Lung (tissue), 12 donors: ENCODE data around the gene ATP2B2. TPM values are rescaled to one million over a fixed set of nuclear protein-coding genes. Genes with fewer than 3 reads are reported as not detected.

Experiments
- ATAC-seq: fragments of 200-7000 bp; cut with Tn5 transposase; one replicate; pipeline ENCODE4 v1.9.1; 2020; ENCODE audit warnings: moderate number of reproducible peaks; ENCODE audit not compliant: insufficient read depth, low FRiP score
- DNase-seq, 3 donors: peaks; one replicate each; pipeline ENCODE4 v3.0.0-alpha.2; 2013 to 2017
- H3K27ac ChIP-seq, 2 donors: one replicate each; pipeline ENCODE4 v1.5.1; 2013; ENCODE audit warnings: mild to moderate bottlenecking in 2 of 2, moderate library complexity in 2 of 2, control low read depth in 1 of 2, inconsistent platforms in 1 of 2, low read depth in 1 of 2, low read length in 1 of 2
- H3K27me3 ChIP-seq, 3 donors: one replicate each; pipeline ENCODE4 v1.5.1; 2013; ENCODE audit warnings: low read length in 2 of 3; ENCODE audit not compliant: control insufficient read depth in 3 of 3, insufficient read depth in 3 of 3
- H3K36me3 ChIP-seq, 4 donors: one replicate each; pipeline ENCODE4 v1.5.1; 2013; ENCODE audit warnings: low read length in 4 of 4, mild to moderate bottlenecking in 1 of 4, moderate library complexity in 1 of 4; ENCODE audit not compliant: control insufficient read depth in 4 of 4, insufficient read depth in 4 of 4
- H3K4me1 ChIP-seq, 5 donors: one replicate each; pipeline ENCODE4 v1.5.1; 2013; ENCODE audit warnings: low read length in 5 of 5, mild to moderate bottlenecking in 2 of 5, moderate library complexity in 1 of 5; ENCODE audit not compliant: control insufficient read depth in 5 of 5, insufficient read depth in 5 of 5
- H3K4me3 ChIP-seq: one replicate; pipeline ENCODE4 v1.5.1; 2013; ENCODE audit warnings: mild to moderate bottlenecking, control low read depth, moderate library complexity
- H3K9ac ChIP-seq, 2 donors: one replicate each; pipeline ENCODE4 v1.5.1; 2013; ENCODE audit warnings: low read length in 2 of 2, control low read depth in 1 of 2; ENCODE audit not compliant: insufficient read depth in 1 of 2
- H3K9me3 ChIP-seq, 4 donors: one replicate each; pipeline ENCODE4 v1.5.1; 2013; ENCODE audit warnings: low read length in 3 of 4, mild to moderate bottlenecking in 1 of 4, moderate library complexity in 1 of 4; ENCODE audit not compliant: control insufficient read depth in 4 of 4, insufficient read depth in 3 of 4
- CTCF ChIP-seq: IDR thresholded peaks from 2 replicates; pipeline ENCODE4 v1.5.1; 2012; ENCODE audit warnings: mild to moderate bottlenecking; ENCODE audit errors: control extremely low read depth, extremely low read depth
- WGBS, 2 donors: extraction: QIAGEN DNeasy Blood & Tissue Kit; methylation state at CpG; one replicate each; pipeline ENCODE4 v1.1.7; 2013; 5-methylcytosine and 5-hydroxymethylcytosine counted together
- polyA plus RNA-seq, 2 donors: library from polyadenylated mRNA; stranded (reverse); fragments of 200-250 nt; gene quantifications; one replicate each; pipeline ENCODE4 v1.2.1, GENCODE V29; 2013
- total RNA-seq, 2 donors: library from RNA; depleted of rRNA in 1 of 2; stranded (reverse); fragments of >200 nt in 1 of 2; gene quantifications; one replicate each; pipeline ENCODE4 v1.2.1, GENCODE V29; 2014 to 2021
- donor health status: control.
- donor health status: control.
- donor health status: Bipolar disorder and iron deficiency.
- donor health status: healthy.
- donor health status: DM: yes; HTN: yes; CAD: no.

ATP2B2 gene
- total and polyA plus RNA-seq, 4 donors, result 0.06 TPM; not detected in 3

GRCh38 chr3:10485380-10485779 lies 20.0 kb downstream of the ATP2B2 start:
- DNase-seq, result no peak
- no peak for TF ChIP-seq CTCF
- WGBS, 2 donors, result 69 to 81% methylated on average over 12 of the region's 12 CpGs

GRCh38 chr3:10484709-10485108 lies 20.7 kb downstream of the ATP2B2 start:
- peaks cover 0 to 3% (median 0%) of the 10 kb centered on the region in 3 donors for H3K27me3 ChIP-seq
- no peaks in the 10 kb centered on the region for H3K9me3 ChIP-seq
- ATAC-seq (no peak), DNase-seq (no peak)
- H3K27ac ChIP-seq, result no peak overlapping the region
- H3K36me3 ChIP-seq, result no peaks in the 10 kb centered on the region
- no peaks in the 10 kb centered on the region for H3K4me1 ChIP-seq
- TF ChIP-seq CTCF, result no peak
- no peak overlapping the region for H3K4me3 ChIP-seq
- WGBS, 2 donors, result 90 to 91% methylated on average over 3 of the region's 3 CpGs
- H3K9ac ChIP-seq, result no peak overlapping the region

More at GRCh38 chr3:10485380-10485779, 20.0 kb downstream of the ATP2B2 start:
- Histone ChIP-seq H3K27me3 (peaks cover 0 to 3% (median 0%) of the 10 kb centered on the region in 3 donors), H3K36me3 (no peaks in the 10 kb centered on the region), H3K4me3 (no peak overlapping the region), H3K27ac (no peak overlapping the region), H3K4me1 (no peaks in the 10 kb centered on the region), H3K9ac (no peak overlapping the region), H3K9me3 (no peaks in the 10 kb centered on the region)
- no peak for ATAC-seq

- Histone ChIP-seq H3K9ac (no peak overlapping the region), H3K36me3 (no peaks in the 10 kb centered on the region), H3K27me3 (peaks cover 0 to 3% (median 0%) of the 10 kb centered on the region in 3 donors), H3K27ac (no peak overlapping the region), H3K9me3 (no peaks in the 10 kb centered on the region), H3K4me1 (no peaks in the 10 kb centered on the region), H3K4me3 (no peak overlapping the region)
- ATAC-seq (no peak), DNase-seq (no peak)
- TF ChIP-seq CTCF, result no peak
- WGBS, 2 donors, result 76 to 82% methylated on average over 13 of the region's 13 CpGs
Observed at GRCh38 chr3:10483686-10484345, 21.6 kb downstream of the ATP2B2 start.

- Histone ChIP-seq H3K36me3 (no peaks in the 10 kb centered on the region), H3K27me3 (peaks cover 0 to 3% (median 0%) of the 10 kb centered on the region in 3 donors), H3K4me3 (no peak overlapping the region), H3K9ac (no peak overlapping the region), H3K27ac (no peak overlapping the region), H3K4me1 (no peaks in the 10 kb centered on the region), H3K9me3 (peaks cover 0 to 3% (median 0%) of the 10 kb centered on the region in 4 donors)
- WGBS, 2 donors, result 77 to 89% methylated on average over 4 of the region's 4 CpGs
- ATAC-seq (no peak), DNase-seq (no peak)
- TF ChIP-seq CTCF, result no peak
Observed at GRCh38 chr3:10483364-10483675, 22.1 kb downstream of the ATP2B2 start.
